Inflammatory macrophage treated with lipopolysaccharide for 1 hour (primary cell): ENCODE results near the gene CACNB3.

Experiments
- DNase-seq, 2 donors: peaks; one replicate each; pipeline ENCODE4 v3.0.0-alpha.2; 2020 to 2022

The CACNB3 gene

GRCh38 chr12:48817873-48818830 is at the start of gene CACNB3:
TSS of gene CACNB3 (plus strand) at chr12:48818496. CDS start at chr12:48818930, 434 bp downstream.
- DNase-seq = peak in 1 of 2 donors; percentile 29

DNA sequence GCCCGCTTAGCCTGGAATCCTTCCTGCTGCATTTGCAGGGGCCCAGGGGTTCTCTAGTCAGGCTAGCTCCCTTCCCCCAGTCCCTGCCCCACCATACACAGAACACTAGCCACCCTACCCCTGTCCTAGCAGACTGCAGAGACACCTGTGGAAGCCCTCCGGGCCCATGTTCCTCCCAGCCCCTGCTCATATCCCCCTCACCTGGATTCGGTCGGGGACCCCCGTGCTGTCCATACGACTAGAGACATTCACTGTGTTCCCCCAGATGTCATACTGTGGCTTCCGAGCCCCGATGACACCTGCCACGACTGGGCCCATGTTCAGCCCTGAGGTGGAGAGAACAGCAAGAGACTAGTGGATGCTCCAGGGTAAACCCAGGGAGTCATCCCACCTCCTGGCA is 49.6 kb upstream of the CACNB3 start:
- no peak for DNase-seq

DNA sequence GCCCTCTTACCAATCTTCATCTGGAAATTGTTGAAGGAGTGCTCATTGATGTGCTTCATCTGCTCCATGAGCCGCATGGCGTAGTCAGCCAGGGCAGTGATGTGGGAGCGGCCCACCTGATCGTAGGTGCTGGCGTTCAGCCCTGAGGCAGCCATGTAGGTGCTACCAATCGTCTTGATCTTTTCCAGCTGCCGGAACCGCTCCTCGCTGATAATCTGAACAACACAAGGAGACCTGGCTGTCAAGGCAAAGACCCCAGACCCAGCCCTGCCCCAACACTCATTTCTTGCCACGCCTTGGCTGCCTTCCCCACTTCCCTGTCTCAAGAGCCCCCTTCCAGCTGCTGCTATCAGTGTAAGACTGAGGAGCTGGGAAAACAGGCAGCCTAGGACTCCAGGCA is 47.5 kb upstream of the CACNB3 start:
- no peak for DNase-seq

DNA sequence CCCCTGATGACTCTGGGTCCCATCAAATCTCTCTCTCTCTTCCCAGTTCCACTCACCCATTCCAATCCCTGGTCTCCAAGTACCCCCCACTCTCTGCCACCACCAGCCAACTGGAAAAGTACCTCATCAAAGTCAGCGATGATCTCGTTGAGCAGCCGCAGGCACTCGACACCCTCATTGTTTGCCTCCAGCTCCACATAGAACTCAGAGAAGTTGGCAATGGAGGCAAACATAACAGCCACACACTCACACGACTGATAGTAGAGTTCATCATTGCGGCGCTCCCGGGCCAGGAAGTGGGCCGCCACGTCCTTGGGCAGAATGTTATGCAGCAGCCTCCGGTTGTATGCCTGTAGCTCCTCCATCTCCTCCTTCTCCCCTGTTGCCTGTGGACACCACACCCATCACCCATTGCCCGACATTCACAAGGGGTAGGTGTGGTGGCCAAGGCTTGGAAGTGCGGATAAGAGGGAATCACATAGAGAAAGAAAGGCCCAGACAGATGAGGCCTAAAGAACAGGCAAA is 46.6 kb upstream of the CACNB3 start:
- no peak for DNase-seq

DNA sequence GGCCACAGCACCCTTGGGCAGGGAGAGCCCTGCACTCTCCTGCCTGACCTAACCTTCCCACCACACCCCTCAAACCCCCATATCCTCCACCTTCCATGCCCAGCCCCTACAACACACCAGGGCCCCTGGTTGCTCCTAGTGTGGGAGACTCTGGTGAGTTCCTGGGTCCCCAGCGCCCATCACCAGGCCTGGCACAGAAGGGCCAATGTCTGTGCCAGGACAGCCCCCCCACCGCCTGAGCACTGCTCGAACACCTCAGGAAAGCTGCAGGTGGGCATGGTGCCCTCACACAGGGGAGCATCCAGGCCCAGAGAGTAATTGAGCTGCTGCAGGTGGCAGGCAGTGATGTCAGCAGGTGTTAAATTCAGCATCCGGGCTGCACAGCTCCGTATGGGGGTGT is 44.6 kb upstream of the CACNB3 start:
- DNase-seq = no peak

DNA sequence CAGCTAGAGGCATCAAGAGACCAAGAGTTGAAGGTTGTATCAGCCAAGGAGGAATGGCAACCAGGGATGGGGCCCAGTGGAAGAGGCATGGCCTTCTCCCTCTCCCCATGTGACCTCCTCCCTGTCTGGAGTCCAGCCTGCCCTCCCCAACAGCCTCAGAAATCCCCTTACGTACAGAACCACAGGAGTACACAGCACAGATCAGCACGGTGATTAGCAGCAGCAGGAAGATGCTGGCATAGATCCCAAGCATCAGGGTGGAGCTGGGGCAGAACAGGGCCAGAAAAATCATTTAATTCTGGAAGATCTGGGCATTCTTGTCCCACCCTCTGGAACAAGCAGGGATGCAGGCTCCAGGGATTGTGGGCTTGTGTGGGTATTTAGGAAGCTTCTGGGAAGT is 43.8 kb upstream of the CACNB3 start:
- DNase-seq = no peak

DNA sequence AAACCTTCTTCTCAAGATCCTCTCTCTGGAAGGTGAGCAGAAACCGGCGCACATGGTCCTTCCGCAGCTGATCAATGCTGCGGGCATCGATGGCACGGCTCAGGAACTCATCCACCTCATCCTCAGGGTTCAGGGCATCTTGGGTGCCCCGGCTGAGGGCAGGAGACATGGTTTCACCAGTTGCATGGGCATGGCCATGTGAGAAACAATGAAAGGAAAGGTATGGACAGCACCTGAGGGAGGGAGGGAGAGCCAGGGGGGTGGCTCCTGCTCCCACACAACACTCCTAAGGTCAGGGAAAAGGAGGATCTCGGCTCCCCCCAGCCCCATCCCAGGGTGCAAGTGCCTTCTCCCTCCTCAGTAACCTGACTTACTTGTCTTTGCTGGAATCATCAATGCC is 43.0 kb upstream of the CACNB3 start:
- DNase-seq = no peak

DNA sequence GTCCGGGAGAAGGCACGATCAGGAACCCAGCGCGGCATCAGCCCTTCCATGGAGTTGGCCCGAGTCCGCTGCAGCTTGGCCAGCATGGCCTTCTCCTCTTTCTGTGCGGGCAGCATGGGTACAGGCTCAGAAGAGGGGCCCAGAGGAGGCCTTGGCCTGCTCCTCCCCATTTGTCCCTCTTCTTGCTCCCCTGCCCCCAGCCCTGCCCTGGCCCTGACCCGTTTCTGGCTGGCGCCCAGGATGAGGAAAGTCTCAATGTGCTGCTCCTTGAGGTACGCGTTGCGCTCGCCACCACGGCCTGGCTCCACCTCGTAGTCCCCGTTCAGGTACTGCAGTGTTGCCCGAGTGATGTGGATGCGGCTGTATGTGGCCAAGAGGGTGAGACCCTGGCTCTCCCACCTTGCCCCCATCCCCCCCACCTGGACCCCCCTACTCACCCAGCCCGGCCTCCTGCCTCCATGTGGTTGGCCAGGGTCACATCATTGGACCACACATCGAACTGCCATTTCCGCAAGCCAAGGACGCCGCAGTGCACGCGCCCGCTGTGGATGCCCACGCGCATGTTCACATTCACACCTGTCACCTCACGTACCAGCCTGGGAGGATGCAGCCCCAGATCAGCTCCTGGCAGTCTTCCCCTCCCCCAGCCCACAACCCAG is 42.2 kb upstream of the CACNB3 start:
- no peak for DNase-seq

DNA sequence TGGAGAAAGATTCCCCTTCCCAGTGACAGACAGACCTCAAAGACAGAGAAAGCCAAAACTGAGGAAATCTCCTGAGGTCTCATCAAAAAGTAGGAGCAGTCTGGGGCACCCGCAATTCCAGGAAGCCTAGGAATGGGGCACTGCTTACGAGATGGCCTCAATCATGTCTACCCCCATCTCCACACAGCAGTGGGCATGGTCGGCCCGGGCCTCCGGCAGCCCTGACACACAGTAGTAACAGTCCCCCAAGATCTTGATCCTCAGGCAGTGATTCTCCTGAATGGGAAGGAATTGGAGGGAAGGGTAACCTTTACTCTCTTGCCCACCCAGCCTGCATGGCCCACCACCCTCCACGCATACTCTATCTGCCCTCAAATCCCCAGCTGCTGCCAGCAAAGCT is 41.3 kb upstream of the CACNB3 start:
- no peak for DNase-seq

DNA sequence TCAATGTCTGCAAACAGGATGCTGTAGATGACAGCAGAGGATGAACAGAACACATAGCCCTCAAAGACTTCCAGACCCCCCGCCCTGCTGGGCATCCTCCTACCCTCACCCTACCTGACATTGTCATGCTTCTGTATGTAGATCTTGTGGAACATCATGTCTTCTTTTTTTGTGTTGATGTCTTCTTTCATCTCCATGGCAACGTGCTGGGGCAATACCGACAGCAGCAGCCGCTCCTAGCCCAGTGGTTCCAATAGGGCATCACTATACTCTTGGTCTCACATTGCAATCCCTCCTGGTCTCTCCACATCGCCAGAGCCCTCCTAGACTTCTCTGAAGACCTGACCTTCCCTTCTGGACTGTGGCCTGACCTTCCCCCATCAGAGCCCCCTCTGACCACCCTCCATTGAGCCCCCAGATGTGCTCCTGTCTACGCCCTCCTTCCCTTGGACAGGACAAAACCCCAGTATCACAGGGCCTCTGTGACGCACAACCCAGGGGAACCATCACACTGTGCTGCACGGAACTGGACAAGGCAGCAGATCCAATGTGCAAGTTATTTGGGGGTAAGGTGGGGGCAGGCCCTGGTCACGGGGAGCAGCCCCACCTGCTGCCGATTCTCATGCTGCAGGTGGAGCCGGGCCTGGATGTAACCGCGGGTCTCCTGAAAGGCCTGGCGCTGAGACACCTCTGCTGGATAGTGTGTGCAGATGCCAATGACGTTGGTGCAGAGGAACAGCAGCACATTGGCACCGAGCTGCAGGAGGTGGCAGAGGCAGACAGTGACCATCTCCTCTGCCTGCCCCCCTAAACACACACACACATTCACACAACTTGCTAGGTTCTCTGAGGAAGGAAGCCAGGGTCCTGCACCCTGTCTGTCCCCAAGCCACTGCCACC is 40.5 kb upstream of the CACNB3 start:
- no peak for DNase-seq

- DNase-seq = peak in 1 of 2 donors; percentile 35
Measured at GRCh38 chr12:48779869-48780268, 38.4 kb upstream of the CACNB3 start.

GRCh38 chr12:48780381-48781025 is 37.8 kb upstream of the CACNB3 start:
- DNase-seq = no peak

GRCh38 chr12:48781750-48782456 is 36.4 kb upstream of the CACNB3 start:
- DNase-seq = no peak

GRCh38 chr12:48782457-48783395 is 35.6 kb upstream of the CACNB3 start:
- DNase-seq = no peak

DNA sequence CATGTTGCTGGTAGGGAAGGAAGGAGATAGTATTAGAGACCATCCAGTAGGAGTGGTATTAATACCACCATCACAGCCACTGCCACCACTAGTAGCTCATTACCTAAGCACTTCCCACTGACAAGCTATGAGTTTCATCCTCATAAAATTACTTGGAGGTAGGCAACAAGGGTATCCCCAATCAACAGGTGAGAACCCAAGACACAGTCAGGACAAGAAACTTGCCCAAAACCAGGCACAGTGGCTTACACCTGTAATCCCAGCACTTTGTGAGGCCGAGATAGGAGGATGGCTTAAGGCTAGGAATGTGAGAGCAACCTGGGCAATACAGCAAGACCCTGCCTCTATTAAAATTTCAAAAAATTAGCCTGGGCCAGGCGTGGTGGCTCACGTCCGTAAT is 34.9 kb upstream of the CACNB3 start:
- no peak for DNase-seq

- no peak for DNase-seq
Measured at GRCh38 chr12:48786591-48787544, 31.4 kb upstream of the CACNB3 start.

DNA sequence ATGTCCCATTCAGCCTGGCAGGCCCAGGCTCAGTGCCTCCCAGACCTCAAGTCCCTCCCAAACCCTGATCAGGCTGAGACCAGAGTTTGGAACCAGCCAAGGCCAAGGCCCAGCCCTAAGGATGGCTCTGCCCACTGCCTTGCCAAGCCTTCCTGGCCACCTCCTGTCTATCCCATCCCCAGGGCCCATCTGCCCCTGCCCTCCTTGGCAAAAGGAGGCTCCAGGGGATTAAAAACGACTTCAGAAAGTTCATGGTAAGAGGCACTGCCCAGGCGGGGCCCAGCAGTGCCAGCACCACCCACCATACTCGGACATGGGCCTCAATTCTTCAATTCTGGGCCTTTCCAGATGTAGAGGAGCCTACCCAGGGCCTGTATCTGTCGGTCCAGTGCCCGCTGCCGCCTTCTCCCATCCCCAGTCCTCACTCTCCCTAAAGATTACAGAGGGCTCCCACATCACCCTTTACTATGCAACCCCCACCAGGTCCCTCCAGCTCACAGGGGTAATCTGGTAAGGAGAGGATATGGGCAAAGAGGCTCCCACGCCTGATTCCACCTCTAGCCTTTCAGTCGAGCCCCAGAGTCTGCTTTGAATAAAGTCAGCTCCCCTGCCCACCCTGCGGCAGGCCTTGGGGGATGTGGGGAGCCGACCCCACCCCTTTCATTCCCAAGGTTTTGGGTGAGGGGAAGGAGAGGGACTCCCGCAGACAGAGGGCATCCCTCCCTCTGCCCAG is 30.3 kb upstream of the CACNB3 start:
- no peak for DNase-seq

DNA sequence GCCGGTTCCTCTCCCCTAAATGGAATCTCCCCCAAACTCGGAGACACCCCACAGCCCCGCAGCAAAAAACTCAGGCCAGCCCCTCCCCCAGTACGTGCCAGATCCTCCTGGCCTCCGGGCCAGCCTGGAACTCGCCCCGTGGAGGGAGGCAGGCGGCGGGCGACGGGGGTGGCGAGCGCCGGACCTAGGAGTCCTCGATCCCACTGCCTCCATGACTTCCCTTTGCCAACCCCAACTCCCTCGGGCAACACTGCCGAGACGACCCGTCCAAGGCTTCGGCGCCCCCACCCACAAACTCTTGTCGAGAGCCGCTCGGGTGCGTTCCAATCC is 29.8 kb upstream of the CACNB3 start:
- DNase-seq = no peak
